HepG2 (cell line): ENCODE results near the gene TMEM187. TPM values are rescaled to one million over a fixed set of nuclear protein-coding genes. Genes with fewer than 3 reads are reported as not detected.

ENCODE experiments used
- AGO1 ChIP-seq: fragments of 200-400 bp; formaldehyde crosslinking; IDR thresholded peaks from 2 replicates; pipeline ENCODE4 v1.6.1; 2017; ENCODE audit warnings: mild to moderate bottlenecking, low read depth, low read length, moderate library complexity; ENCODE audit not compliant: poor library complexity, severe bottlenecking
- DPF2 ChIP-seq: sonication (generic); formaldehyde crosslinking; IDR thresholded peaks from 2 replicates; pipeline ENCODE4 v1.4.0; 2020; ENCODE audit warnings: mild to moderate bottlenecking, low read depth, missing genetic modification reagents, borderline replicate concordance
- HNRNPL ChIP-seq: fragments of 200-400 bp; formaldehyde crosslinking; IDR thresholded peaks from 2 replicates; pipeline ENCODE4 v1.6.1; 2017; ENCODE audit warnings: mild to moderate bottlenecking, low read depth, low read length
- NR3C1 ChIP-seq: sonication (generic); formaldehyde crosslinking; IDR thresholded peaks from 2 replicates; pipeline ENCODE4 v1.4.0; 2020; ENCODE audit warnings: missing genetic modification reagents
- ZIK1 ChIP-seq: sonication (generic); formaldehyde crosslinking; IDR thresholded peaks from 2 replicates; pipeline ENCODE4 v1.5.0; 2020; ENCODE audit warnings: mild to moderate bottlenecking, low read depth, missing genetic modification reagents, borderline replicate concordance
- ZNF749 ChIP-seq: sonication (generic); formaldehyde crosslinking; IDR thresholded peaks from 2 replicates; pipeline ENCODE4 v1.8.0; 2022; ENCODE audit warnings: mild to moderate bottlenecking, missing genetic modification reagents, moderate library complexity, borderline replicate concordance
- polyA plus RNA-seq, 8 experiments: library from polyadenylated mRNA; depleted of rRNA in 3 of 8; stranded (reverse) in 7 of 8; unstranded in 1 of 8; fragments of >200 nt; fragmentation: Illumina TruSeq in 4 of 8; extraction: Trizol in 4 of 8; gene quantifications; 2 replicates each; pipeline versions ENCODE4 v1.2.1 to v1.2.3, GENCODE V29; 2011 to 2016; ENCODE audit warnings: low read depth in 4 of 8, missing spikeins in 1 of 8, mixed read lengths in 1 of 8; ENCODE audit not compliant: insufficient read depth in 1 of 8
- total RNA-seq, 5 experiments: library from RNA; depleted of rRNA; stranded (reverse); fragments of >200 nt; fragmentation: Illumina TruSeq; extraction: Trizol; gene quantifications; 2 replicates each; pipeline ENCODE4 v1.2.3, GENCODE V29; 2016; ENCODE audit warnings: low read depth in 1 of 5
- TF ChIP-seq, protein P1 (sequence below): IDR thresholded peaks from 2 replicates; pipeline ENCODE4 v1.6.1; 2016; ENCODE audit warnings: low read depth, missing genetic modification reagents, missing compliant biosample characterization

The TMEM187 gene
- total and polyA plus RNA-seq, 2 of the 13 experiments (the other 11 are each of a cell fraction or from before 2014, with no cell fraction given), result 2.2 to 6.2 TPM

DNA sequence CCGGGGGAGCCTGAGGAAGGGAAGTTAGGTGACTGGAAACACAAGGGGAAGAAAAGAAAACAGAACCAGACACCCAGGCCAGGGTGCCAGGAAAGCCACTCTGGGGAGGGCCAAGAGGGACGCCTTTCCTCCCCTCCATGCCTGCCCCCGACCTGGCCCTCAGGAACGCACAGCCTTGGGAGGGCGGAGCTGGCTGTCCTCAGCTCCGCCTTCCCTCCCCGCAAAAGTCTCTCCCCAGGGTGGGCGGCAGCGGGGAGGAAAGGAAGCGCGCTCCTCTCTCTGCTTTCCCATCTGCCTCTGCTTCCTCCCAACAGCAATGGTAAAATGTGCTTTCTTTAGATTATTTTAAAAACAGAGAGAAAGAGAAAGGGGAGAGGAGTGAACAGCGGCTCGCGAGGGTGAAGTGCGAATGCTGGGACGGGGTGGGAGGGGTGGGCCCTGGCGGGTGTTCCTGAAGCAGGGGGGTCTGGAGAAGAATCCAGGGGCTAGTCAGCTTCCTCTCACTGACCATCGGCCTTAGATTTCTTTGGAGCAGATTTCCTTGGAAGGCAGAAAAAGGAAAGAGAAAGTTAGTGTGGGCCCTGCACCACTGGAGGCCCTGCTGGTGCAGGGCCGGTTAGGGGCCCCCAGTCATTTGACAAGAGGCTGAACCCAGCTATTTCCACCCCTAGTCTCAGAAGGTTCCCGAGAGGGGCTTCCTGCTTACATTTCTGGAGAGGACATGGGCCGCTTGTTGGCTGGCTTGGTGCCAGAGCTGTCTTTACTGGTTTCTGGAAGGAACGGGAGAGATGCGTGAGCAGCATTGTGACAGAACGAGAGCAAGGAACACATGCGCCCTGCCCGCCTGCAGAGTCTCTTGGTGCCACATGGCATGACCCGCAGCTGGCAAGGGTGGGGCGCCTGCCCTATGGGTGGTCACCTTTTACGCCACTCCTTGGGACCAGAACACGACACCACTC is 23.4 kb upstream of the TMEM187 start (continued):
- TF ChIP-seq DPF2 (CRISPR knock-in tag), result no peak
- no peak for TF ChIP-seq ZNF749 (CRISPR knock-in tag)
- TF ChIP-seq, protein P1, sequence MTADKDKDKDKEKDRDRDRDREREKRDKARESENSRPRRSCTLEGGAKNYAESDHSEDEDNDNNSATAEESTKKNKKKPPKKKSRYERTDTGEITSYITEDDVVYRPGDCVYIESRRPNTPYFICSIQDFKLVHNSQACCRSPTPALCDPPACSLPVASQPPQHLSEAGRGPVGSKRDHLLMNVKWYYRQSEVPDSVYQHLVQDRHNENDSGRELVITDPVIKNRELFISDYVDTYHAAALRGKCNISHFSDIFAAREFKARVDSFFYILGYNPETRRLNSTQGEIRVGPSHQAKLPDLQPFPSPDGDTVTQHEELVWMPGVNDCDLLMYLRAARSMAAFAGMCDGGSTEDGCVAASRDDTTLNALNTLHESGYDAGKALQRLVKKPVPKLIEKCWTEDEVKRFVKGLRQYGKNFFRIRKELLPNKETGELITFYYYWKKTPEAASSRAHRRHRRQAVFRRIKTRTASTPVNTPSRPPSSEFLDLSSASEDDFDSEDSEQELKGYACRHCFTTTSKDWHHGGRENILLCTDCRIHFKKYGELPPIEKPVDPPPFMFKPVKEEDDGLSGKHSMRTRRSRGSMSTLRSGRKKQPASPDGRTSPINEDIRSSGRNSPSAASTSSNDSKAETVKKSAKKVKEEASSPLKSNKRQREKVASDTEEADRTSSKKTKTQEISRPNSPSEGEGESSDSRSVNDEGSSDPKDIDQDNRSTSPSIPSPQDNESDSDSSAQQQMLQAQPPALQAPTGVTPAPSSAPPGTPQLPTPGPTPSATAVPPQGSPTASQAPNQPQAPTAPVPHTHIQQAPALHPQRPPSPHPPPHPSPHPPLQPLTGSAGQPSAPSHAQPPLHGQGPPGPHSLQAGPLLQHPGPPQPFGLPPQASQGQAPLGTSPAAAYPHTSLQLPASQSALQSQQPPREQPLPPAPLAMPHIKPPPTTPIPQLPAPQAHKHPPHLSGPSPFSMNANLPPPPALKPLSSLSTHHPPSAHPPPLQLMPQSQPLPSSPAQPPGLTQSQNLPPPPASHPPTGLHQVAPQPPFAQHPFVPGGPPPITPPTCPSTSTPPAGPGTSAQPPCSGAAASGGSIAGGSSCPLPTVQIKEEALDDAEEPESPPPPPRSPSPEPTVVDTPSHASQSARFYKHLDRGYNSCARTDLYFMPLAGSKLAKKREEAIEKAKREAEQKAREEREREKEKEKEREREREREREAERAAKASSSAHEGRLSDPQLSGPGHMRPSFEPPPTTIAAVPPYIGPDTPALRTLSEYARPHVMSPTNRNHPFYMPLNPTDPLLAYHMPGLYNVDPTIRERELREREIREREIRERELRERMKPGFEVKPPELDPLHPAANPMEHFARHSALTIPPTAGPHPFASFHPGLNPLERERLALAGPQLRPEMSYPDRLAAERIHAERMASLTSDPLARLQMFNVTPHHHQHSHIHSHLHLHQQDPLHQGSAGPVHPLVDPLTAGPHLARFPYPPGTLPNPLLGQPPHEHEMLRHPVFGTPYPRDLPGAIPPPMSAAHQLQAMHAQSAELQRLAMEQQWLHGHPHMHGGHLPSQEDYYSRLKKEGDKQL, result no peak
- 0 out of 2 replicates have a peak, but pooled peaks have one; percentile 31 for TF ChIP-seq HNRNPL
- TF ChIP-seq AGO1, result peak; percentile 12
- no peak for TF ChIP-seq ZIK1 (CRISPR knock-in tag)
- no peak for TF ChIP-seq NR3C1 (CRISPR knock-in tag)
